ENCODE data around the gene PEX16.
A peak's percentile ranks its signal among the peaks of the same experiment; 100 is the strongest.

The PEX16 gene

DNA sequence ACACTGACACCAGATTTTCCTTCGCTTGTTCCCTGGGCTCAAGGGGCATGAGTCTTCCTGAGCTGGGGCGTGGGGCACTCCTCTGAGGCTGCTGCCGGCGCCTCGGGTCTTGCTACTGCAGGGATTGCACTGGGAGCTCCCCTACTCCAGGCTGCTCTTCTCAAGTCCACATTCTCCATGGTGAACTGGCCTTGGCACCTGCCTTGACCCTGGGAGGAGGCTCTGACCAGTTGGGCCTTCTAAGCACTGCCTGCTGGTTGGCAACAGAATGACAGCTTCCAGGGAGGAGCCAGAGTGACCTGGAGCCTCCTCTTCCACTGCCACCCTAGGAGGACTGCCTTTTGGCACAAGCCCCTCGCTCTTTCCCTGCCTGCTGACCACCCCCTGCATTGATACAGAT is 20.1 kb downstream of the PEX16 start:
- DNase-seq (ENCODE audit: low spot score): no peak

DNA sequence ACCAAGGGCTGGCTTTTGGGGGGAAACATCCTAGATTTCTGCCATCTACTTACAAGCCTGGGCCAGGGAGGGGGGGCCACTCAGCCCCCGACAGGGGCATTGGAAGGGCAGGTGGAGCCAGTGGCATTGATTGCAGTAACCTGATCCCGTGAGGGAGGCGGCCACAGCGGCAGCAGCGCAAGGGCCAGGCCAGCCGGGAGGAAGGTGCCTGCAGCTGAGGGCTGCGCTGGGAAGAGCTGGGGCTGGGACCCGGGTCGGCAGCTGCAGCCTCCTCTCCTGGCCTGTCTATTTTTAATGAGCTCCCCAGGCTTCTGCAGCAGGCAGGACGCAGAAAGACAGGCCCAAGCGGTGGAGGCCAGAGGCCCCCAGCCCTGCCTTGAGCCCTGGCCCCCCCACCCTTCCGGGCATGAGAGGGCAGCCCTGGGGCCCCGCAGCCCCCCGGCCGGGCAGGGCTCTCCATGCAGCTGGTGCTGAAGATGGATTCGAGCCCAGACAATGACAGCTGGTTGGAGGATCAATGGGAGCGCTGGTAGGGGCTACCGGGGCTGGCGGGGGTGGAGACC is 21.2 kb downstream of the PEX16 start:
- no peak for DNase-seq (ENCODE audit: low spot score)

DNA sequence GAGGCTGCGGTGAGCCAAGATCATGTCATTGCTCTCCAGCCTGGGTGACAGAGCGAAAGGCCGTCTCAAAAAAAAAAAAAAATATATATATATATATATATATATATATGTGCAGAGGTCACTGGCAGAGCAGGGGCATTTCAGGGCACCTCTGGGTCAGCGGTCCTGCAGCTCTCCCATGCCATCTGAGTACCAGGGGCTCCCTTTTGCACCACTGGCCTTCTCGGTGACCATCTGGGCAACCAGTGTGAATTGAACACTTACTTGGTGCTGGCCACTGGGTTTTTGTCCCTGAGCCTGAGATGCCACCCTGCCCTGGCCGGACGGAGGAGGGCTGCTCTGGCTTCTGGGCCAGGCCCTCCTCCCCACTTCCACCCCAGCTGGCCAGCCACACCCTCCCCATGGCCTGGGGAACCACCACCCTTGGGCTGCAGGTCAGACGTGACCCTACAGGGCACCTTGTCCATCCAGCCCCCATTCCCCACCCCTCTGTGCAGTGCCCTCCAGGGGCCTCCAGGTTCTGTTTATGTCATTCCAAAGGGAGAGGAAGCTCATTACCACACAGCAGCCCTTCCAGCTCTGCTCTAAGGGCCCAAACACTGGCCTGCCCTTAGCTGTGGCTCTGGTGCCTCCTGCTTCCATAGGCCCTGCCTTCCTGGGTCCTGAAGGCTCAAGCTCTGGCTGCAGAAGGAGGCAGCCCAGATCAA is 22.0 kb downstream of the PEX16 start:
- DNase-seq (ENCODE audit: low spot score): no peak

DNA sequence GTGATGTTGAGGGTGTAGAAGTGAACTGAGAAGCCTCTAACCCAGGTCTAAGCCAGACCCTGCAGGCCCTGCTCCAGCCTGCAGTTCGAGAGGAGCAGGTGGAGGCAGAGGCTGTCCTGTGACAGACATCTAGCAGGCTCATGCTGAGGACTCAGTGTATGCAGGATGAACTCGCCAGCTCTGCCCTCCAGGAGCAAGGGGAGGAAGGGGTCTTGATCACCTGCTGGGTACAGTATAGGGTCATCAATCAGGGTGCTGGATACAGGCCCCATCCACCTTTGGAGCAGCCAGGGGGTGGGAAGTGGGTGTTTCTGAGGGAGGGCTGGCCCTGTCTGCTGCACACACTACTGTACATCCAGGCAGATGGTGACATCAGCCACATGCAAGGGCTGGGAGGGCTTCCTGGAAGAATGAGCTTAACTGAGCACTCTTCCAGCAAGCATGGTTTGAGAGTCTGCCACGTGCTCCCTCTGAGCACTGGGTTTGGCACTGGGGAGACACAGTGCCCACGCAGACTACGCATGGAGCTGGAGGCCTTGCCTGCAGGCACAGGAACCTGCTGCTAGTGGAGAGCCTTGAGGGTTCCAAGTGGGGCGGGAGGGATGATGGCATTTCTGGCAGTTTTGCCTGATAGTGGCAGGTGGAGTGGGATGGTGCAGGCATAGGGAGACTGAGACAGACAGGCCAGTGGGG is 23.0 kb downstream of the PEX16 start:
- DNase-seq (ENCODE audit: low spot score): no peak

DNA sequence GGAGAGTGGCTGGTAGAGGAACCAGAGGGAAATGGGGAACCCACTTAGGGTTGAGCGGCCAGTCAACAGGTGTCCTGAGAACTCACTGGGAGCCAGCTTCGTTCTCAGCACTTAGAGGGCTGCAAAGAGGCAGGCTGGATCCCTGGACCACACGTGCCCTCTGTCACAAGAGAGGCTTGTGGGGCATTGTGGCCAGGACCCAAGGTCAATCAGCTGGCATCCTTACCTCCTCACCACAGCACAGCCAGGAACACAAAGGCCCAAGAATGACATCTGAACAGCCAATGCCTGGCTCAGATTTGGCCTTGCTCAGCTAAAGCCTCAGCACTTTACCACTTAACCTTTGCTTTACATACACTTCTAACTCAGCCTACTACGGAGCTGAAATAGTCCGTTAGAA is 24.8 kb downstream of the PEX16 start:
- no peak for DNase-seq (ENCODE audit: low spot score)

DNA sequence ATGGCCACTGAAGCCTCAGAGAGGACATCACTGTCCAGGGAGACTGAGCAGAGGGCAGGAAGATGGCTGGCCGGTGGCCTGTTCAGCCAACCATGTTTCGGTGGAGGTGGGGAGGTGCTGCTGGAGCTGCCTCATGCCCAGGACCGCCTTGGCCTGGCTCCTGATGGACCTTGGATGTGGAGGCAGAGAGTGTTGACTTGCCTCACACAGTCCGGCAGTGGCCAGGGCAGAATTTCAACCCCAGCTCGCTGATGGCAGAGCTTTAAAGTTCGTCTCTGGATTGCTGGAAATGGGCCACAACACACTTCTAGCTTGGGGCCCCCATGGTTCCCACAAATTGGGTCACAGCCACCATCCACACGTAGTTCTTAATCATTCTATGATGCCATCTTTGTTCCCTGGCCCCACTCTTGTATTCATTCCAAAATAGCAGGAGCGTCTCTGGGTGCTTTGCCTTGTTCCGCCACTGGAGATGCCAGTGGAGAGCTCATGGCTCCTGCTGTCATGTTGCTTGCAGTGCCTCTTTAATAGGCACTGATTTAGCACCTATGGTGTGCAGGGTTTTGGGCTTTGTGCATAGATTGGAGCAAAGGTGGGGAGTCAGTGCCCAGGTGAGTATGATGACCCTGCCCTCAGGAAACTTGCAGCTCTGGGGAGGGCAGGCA is 26.7 kb downstream of the PEX16 start:
- no peak for DNase-seq (ENCODE audit: low spot score)

DNA sequence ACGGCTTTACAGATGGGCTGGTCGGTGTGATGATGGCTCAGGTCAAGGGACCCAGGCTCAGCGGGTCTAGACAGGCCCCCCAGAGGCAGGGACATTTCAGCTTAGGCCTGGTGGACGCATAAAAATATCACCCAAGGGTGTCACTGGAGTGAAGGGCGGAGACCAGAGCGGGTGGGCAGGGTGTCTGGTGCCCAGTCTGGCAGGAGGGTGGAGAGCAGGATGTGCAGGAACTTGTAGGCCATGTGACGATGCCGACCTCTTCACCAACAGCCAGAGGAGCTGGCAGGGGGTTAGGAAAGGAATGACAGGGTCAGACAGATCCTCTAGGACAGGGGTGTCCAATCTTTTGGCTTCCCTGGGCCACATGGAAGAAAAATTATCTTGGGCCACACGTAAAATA is 27.7 kb downstream of the PEX16 start:
- DNase-seq (ENCODE audit: low spot score): no peak

DNA sequence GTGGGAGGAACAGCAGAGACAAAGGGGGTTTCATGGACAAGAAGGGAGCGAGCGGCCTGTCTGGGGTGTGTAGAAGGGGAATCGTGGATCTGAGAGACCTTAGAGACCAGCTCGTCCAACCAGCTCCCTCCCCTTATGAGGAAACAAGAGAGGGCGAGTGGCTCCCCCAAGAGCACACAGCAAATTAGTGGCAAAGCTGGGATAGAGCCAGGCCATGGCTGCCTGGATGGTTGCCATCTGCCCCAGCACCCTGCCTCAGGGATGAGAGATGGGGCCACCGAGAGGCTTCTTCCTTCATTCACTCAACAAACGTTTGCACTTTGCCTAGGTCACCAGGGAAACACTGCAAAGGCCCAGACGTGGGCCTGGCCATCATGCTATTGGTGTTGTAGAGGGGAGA is 28.1 kb downstream of the PEX16 start:
- no peak for DNase-seq (ENCODE audit: low spot score)

DNA sequence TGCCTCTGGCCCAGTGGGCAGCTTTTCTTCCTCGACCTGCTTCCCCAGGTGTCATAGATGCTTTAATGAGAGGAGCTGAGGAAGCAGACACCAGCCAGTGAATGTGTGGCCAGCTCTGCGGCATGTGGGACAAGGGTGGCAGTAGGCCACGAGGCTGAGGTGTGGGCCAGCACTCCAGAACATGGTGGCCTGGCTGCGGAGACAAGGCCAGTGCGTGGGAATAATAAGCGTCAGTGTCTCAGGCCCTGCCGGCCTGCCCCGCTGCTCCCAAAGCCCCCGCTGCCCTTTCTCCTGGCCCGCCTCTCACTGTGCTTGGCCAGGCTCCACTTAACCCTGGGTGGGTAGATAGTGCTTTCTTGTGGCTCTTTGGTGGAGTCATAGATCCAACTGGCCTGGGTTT is 30.1 kb downstream of the PEX16 start:
- no peak for DNase-seq (ENCODE audit: low spot score)

DNA sequence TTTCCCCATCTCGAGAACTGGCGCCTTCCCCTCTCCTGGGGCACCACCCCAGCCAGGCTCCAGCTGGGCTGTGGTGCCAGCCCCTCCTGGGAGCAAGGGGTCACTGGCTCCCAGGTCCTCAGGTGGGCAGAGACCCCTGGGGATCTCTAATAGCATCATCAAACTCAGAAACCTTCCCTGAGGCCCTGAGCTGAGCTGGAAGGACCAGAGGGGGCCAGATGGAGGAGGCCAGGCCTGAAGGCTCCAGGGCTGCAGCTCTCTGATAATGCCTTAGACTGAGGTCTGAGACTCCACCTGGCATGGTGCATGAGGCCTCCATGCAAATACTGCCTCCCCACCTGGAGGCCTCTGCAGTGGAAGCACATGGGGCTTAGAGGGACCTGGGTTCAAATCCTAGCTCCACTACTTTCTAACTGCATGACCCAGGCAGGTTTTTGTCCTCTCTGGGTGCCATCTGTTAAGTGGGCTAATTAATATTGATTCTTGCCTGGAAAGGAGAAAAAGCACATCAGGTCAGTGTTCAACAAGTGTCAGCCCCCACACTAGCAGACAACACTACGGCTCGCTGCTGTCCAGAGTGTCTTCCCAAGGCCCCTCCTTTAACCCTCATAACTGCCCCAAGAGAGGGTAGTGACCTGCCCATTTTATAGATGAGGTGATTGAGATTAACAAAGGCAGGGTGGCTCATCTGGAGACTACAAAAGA is 30.7 kb downstream of the PEX16 start:
- DNase-seq (ENCODE audit: low spot score): no peak

DNA sequence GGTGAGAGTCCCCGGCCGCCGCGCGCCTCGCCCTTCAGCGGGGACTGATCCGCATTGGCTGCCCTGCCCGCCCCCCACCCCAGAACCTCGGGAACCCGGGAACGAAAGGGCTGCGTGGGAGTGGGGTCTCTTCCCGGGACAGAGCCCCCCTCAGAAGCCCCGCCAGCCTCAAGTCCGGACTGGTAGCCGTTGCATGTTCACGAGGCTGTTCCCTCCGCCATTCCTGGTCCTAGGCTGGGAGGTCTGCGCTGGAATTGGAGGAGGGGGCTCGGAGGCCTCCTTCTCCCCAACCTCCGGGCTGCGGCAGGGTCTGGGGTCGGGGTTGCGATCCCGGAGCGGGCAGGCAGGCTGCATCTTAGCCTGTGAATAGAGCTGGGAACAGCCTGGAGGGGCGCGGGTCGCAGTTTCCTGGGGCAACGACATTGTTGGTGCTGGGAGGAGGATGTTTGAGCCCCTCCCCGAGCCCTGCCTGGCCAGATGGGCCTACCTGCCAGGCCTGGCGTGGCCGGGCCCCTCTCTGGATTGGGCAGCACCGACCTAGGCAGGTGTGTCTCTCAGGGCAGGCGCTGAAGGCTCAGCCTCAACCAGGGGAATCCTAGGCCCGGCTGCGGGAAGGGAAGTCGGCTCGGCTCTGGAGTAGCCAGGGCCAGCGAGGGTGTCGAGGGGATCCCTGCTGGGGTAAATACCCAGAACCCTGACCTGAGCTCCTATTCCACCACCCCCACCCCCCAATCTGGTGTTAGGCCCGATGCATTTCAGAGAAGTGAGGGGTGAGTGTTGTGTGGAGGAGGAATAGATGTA is 31.6 kb downstream of the PEX16 start:
- DNase-seq (ENCODE audit: low spot score): no peak

DNA sequence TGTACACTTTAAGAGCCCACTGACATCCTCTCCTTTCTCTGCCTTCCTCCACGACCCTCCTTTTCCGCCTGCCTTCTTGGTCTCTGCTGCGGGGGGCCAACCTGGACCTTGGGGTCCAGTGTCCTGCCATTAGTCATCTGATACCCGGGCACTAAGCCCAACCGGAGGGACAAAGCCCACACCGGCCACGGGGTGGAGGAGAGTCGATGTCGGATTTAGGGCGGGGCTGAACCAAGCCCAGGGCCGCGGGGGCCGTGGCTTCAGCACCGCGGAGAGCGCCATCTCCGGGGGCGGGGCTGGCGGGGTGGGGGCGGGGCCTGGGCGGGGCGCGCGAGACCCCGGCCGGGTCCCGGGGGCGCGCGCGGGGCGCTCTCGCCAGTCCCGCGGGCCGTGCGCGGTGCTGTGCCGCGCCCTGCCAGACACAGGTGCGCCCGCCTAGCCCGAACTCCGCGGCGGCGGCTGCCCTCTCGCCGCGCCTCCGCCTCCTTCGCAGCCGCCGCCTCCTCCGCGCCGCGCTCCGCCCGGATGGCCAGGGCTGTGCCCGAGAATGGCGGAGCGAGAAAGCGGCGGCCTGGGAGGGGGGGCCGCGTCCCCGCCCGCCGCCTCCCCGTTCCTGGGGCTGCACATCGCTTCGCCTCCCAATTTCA is 32.3 kb downstream of the PEX16 start, which contains the start of gene MAPK8IP1:
Gene MAPK8IP1, plus strand, starts transcription at position 378 of the 647 bp plus-strand sequence. Its CDS starts 170 bp downstream, at position 548.
- DNase-seq (ENCODE audit: low spot score): peak; percentile 45

DNA sequence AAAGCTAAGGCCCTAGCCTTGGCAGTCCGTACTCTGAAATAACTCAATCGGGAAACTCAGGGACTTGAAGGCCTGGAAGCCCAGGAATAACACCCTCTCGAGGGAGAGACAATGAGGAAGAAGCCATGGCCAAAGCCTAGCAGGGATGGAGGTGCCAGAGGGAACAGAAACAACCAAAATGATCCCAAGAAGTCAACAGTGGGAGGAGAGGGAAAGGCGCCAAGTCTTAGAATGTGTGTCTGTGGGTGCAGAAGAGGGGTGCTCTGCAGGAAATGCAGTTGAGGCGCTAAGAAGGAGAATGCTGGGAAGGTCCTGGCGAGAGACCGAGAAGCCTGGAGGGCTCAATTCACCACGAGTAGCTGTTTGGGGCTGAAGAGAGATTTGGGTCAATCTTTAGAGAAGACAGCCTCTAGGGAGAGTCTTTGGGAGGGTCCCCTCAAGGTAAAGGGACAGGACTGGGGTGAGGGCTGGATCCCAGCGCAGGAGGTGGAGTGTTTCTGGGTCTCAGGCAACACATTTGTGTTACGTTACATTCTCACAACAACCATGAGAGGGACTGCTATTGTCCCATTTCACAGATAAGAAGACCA is 33.0 kb downstream of the PEX16 start:
- no peak for DNase-seq (ENCODE audit: low spot score)

DNA sequence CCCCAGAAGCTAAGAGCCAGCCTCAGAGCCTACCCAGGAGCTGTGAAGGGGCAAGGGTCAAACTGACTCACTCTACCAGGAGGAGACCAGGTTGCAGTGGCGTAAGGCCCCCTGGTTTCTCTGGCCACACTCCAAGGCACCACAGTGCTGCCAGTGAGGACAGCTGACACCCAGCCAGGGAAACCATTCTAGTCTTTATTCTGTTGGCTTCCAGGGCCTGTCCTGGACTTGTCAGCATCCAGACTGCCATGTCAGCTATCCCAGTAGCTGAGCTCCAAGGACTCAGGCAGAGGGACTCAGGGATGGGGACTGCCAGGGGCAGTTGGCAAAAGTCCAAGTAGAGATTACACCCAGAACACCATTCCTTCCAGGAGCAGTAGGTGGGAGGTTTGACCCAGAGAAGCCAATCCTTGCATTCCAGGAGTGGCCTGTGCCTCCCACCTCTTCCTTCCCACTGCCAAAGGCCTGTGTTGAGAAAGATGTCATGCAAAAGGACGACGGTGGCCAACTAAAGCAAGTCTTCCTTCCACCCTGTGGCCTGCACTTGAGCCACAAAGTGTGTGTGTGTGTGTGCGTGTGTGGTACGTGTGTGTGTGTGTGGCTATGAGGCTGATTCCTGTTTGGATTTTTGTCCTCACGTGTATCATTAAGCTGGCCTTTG is 35.8 kb downstream of the PEX16 start:
- DNase-seq (ENCODE audit: low spot score): no peak

DNA sequence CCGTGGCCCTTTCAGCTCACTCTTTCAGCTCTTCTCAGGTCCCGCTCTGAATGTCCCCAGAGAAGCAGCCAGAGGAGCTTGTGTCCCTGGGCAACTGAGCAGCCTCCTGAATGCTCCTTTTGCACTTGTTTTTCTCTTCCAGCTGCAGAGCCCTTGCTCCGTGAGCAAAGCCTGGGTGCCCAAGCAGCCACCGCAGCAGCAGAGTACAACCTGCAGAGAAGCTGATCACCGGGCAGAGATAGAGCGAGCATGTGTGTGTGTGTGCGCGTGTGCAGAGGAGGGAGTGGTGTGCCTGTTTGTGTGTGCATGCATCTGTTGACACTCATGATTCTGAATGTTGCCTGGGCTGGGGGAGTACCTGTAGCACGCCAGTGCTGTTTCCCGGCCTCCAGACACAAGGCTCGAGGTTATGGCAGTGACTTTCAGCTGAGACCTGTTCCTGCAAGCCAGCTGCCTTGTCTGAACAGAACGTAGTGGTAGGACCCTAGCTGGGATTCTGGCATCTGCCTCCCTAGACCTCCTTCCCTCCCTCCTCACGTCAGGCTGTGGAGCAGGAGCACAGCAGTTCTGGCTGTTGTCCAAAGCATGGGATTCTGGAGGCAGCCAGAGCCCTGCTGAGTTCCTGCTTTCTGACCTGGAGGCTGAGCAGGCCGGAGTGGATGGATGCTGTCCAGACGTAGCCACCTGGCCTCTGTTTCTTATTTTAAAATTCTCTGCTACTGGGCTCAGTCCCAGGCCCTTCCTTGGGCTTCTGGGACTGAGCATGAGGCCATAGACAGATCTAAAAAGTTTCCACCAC is 36.7 kb downstream of the PEX16 start:
- DNase-seq (ENCODE audit: low spot score): no peak

DNA sequence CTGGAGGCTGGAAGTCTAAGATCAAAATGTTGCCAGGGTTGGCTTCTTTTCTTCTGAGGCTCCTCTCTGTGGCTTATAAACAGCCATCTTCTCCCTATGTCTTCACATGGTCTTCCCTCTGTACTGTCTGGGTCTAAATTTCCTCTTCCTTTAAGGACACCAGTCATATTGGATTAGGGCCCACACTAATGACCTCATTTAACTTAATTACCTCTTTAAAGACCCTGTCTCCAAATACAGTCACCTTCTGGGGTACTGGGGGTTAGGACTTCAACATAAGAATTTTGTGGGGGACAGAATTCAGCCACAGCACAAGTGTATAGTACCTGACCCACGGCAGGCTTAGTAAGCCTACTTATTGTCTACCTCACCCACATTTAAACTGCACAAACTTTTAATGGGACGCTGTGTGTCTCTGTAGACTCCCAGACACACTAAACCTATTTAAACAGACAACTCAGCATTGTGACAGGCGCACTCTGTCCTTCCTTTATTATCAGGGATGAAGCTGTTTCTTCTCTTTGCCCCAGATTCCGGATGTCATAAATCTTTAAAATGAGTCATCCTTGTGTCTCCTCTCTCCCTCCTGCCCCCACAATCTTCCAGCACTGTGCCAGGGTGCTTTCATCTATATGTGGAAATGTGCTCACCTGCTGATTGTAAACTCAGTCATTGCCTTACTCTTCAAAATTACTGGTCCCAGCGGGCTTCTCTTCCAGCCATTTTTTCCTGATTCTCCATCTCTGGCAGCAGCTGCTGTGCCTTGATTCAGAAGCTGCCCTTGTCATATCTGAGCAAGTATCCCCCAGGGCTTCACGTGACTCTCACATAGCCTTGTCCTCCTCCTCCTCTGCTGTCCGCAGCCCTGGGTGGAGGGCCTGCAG is 37.6 kb downstream of the PEX16 start:
- no peak for DNase-seq (ENCODE audit: low spot score)

DNA sequence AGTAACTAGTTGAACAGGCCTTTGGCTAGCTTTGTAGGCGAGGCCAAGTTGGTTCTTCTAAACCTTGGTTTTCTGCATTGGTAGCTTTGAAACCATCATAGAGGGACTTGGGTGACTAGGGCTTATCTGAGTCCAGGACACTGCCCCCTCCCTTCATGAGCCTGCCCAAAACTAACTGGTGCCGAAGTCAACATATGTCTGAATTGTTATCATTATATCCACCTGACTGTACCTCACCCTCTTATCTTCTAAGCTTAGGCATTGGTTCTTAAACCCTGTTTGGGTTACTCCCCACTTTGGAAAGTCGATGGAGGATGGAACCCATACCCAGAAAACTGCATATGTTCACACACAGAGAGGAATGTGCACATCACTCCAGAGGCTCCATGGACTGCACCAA is 39.8 kb downstream of the PEX16 start:
- no peak for DNase-seq (ENCODE audit: low spot score)

DNA sequence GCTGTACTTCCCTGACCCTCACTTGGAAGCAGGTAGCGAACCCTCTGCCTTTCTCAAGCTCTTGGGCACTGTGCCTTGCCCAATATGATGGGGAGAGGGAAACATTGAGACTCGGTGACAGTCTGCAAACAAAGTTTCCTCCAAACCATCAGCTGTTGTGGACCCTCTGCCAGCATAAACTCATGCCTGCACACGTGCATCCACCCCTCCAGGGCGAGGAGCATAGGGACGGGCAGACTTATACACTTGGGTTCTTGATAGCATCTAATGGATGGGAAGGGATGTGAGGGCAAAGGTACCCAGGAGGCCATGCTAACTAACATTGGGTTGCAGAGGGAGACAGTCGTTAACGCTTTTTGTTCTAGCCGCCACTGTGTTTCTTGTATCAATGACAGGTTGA is 40.5 kb downstream of the PEX16 start:
- DNase-seq (ENCODE audit: low spot score): no peak

Measured in CD4-positive, alpha-beta T cell treated with Interleukin-15 for 4 hours (primary cell).